Stimulated activated CD8-positive, alpha-beta memory T cell treated with anti-CD3 and anti-CD28 coated beads, Interleukin-4, amount 100 ng/mL, for 1 hour (primary cell): ENCODE data around the gene FAM120B.
"Not testable (repeated sequence)": the region's sequence is repeated elsewhere in the genome, so short reads cannot be mapped to it uniquely, and the experiment has no call there.

Experiments used
- DNase-seq, 2 donors: peaks; one replicate each; pipeline ENCODE4 v3.0.0-alpha.2; 2020; ENCODE audit warnings: low read depth in 2 of 2, low spot score in 1 of 2

The FAM120B gene

GRCh38 chr6:170381562-170381961 lies 75.0 kb downstream of the FAM120B start:
- no peak for DNase-seq

GRCh38 chr6:170383466-170384035 lies 77.0 kb downstream of the FAM120B start:
- no peak for DNase-seq

GRCh38 chr6:170385506-170385905 lies 78.9 kb downstream of the FAM120B start:
- DNase-seq: no peak

- no peak for DNase-seq
Measured at GRCh38 chr6:170388113-170388512, 81.6 kb downstream of the FAM120B start.

- no peak for DNase-seq
Measured at GRCh38 chr6:170393033-170393432, 86.5 kb downstream of the FAM120B start.

GRCh38 chr6:170393807-170394399 lies 87.3 kb downstream of the FAM120B start:
- DNase-seq: no peak

- no peak for DNase-seq
Measured at GRCh38 chr6:170394980-170395379, 88.4 kb downstream of the FAM120B start.

GRCh38 chr6:170398743-170399369 lies 92.3 kb downstream of the FAM120B start:
- DNase-seq: not testable (repeated sequence)

- DNase-seq: not testable (repeated sequence)
Measured at GRCh38 chr6:170399955-170400558, 93.5 kb downstream of the FAM120B start.

GRCh38 chr6:170402318-170403040 lies 95.9 kb downstream of the FAM120B start:
- no peak for DNase-seq

- no peak for DNase-seq
Measured at GRCh38 chr6:170403451-170403850, 96.9 kb downstream of the FAM120B start.

- DNase-seq: no peak
Measured at GRCh38 chr6:170404036-170404435, 97.5 kb downstream of the FAM120B start.

GRCh38 chr6:170404697-170405096 lies 98.1 kb downstream of the FAM120B start:
- no peak for DNase-seq

GRCh38 chr6:170405311-170405975 lies 98.9 kb downstream of the FAM120B start:
- no peak for DNase-seq

- DNase-seq: no peak
Measured at GRCh38 chr6:170407200-170407599, 100.6 kb downstream of the FAM120B start.

GRCh38 chr6:170407932-170408331 lies 101.4 kb downstream of the FAM120B start:
- no peak for DNase-seq

- DNase-seq: not testable (repeated sequence)
Measured at GRCh38 chr6:170409746-170410145, 103.2 kb downstream of the FAM120B start.

GRCh38 chr6:170410241-170410640 lies 103.7 kb downstream of the FAM120B start:
- DNase-seq: no peak

GRCh38 chr6:170415318-170415717 lies 108.8 kb downstream of the FAM120B start:
- no peak for DNase-seq

- no peak for DNase-seq
Measured at GRCh38 chr6:170416303-170416702, 109.7 kb downstream of the FAM120B start.

- no peak for DNase-seq
Measured at GRCh38 chr6:170416959-170417606, 110.5 kb downstream of the FAM120B start.
